Measurements from ENCODE around the gene PPP2R5C.

DNA sequence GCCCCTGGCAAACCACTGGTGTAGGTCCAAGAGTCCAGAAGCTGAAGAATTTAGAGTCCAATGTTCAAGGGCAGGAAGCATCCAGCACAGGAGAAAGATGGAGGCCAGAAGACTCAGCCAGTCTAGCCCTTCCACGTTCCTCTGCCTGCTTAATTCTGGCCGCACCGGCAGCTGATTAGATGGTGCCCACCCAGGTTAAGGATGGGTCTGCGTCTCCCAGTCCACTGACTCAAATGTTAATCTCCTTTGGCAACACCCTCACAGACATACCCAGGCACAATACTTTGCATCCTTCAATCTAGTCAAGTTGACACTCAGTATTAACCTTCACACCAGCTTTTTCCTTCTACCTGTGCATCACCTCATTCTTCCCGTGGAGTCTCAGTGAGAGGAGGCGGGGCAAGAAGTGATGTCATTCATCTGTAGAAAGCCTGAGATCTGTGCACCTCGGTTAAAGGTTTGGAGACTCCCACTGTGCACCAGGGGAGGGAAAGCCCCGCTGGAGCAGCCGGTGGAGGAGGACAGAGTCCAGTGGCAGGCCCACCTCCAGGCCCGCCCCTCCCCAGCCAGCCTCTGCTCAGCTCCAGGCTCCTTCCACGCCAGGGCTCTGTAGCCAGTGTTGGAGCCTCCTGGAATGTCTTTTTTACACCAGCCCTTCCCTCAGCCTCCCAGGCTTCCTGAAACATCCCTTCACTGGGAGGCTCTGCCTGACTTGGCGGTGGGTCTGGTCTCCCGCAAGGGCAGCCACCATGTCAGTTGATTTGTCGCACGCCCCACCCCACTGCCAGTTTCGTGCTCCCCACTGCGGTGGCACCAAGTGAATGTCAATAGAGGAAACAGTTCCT, 122.8 kb downstream of the PPP2R5C start:
- TF ChIP-seq, protein P1, sequence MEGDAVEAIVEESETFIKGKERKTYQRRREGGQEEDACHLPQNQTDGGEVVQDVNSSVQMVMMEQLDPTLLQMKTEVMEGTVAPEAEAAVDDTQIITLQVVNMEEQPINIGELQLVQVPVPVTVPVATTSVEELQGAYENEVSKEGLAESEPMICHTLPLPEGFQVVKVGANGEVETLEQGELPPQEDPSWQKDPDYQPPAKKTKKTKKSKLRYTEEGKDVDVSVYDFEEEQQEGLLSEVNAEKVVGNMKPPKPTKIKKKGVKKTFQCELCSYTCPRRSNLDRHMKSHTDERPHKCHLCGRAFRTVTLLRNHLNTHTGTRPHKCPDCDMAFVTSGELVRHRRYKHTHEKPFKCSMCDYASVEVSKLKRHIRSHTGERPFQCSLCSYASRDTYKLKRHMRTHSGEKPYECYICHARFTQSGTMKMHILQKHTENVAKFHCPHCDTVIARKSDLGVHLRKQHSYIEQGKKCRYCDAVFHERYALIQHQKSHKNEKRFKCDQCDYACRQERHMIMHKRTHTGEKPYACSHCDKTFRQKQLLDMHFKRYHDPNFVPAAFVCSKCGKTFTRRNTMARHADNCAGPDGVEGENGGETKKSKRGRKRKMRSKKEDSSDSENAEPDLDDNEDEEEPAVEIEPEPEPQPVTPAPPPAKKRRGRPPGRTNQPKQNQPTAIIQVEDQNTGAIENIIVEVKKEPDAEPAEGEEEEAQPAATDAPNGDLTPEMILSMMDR (IDR thresholded peaks at IDR 0.05), result no peak
- TF ChIP-seq POLR2A (IDR thresholded peaks at IDR 0.05), result no peak
